ENCODE results near the gene TSPAN4. TPM values are rescaled to one million over a fixed set of nuclear protein-coding genes. Genes with fewer than 3 reads are reported as not detected.

The TSPAN4 gene
- total RNA-seq, 2 experiments from 2014 or later = 1.6 to 2.0 TPM

- no peaks in the 10 kb centered on the region for H3K4me1 Mint-ChIP-seq (ENCODE audit: low read depth)
- no peak for TF ChIP-seq CTCF (IDR thresholded peaks at IDR 0.05)
- intact Hi-C loops (cut with DNase I, micrococcal nuclease) = no loop called here
- H3K27me3 Mint-ChIP-seq = no peaks in the 10 kb centered on the region
- Histone ChIP-seq H3K9me3 (ENCODE audit: control insufficient read depth in 1 of 2, insufficient read depth in 1 of 2, low read length in 2 of 2) (peaks cover 0 to 10% of the 10 kb centered on the region in 2 experiments), H3K36me3 (ENCODE audit: insufficient read depth, low read length) (no peaks in the 10 kb centered on the region), H3K27me3 (ENCODE audit: control insufficient read depth in 1 of 2, insufficient read depth in 2 of 2, low read length in 2 of 2) (no peaks in the 10 kb centered on the region), H3K4me1 (ENCODE audit: insufficient read depth, low read length) (no peaks in the 10 kb centered on the region), H3K27ac (ENCODE audit: low read depth in 1 of 2, low read length in 2 of 2) (no peak overlapping the region), H3K4me3 (ENCODE audit: low read length) (no peak overlapping the region)
- no peak for ATAC-seq (ENCODE audit: poor library complexity)
- ChIA-PET CTCF (no interaction called here), POLR2A (no interaction called here)
- H3K9me3 Mint-ChIP-seq = no peaks in the 10 kb centered on the region
- no peak overlapping the region for H3K4me3 Mint-ChIP-seq
- DNase-seq = no peak
- no peak overlapping the region for H3K27ac Mint-ChIP-seq
- H3K36me3 Mint-ChIP-seq (ENCODE audit: low read depth) = no peaks in the 10 kb centered on the region
Observed at GRCh38 chr11:861105-861479, 18.4 kb downstream of the TSPAN4 start.

- H3K4me3 Mint-ChIP-seq = no peak overlapping the region
- POLR2A ChIA-PET = no interaction called here
- no peak overlapping the region for H3K27ac Mint-ChIP-seq
- TF ChIP-seq CTCF (IDR thresholded peaks at IDR 0.05) = no peak
- Histone ChIP-seq H3K4me1 (ENCODE audit: insufficient read depth, low read length) (no peaks in the 10 kb centered on the region), H3K27ac (ENCODE audit: low read depth in 1 of 2, low read length in 2 of 2) (no peak overlapping the region), H3K27me3 (ENCODE audit: control insufficient read depth in 1 of 2, insufficient read depth in 2 of 2, low read length in 2 of 2) (no peaks in the 10 kb centered on the region), H3K4me3 (ENCODE audit: low read length) (no peak overlapping the region), H3K36me3 (ENCODE audit: insufficient read depth, low read length) (no peaks in the 10 kb centered on the region), H3K9me3 (ENCODE audit: control insufficient read depth in 1 of 2, insufficient read depth in 1 of 2, low read length in 2 of 2) (peaks cover 0 to 10% of the 10 kb centered on the region in 2 experiments)
- ATAC-seq (ENCODE audit: poor library complexity) (no peak), DNase-seq (no peak)
- no peaks in the 10 kb centered on the region for H3K36me3 Mint-ChIP-seq (ENCODE audit: low read depth)
- H3K9me3 Mint-ChIP-seq = no peaks in the 10 kb centered on the region
- H3K4me1 Mint-ChIP-seq (ENCODE audit: low read depth) = no peaks in the 10 kb centered on the region
- no peaks in the 10 kb centered on the region for H3K27me3 Mint-ChIP-seq
- CTCF ChIA-PET = no interaction called here
- intact Hi-C loops (cut with DNase I, micrococcal nuclease) = no loop called here
Observed at GRCh38 chr11:862081-862661, 19.5 kb downstream of the TSPAN4 start.

- Mint-ChIP-seq H3K4me1 (ENCODE audit: low read depth) (no peaks in the 10 kb centered on the region), H3K36me3 (ENCODE audit: low read depth) (no peaks in the 10 kb centered on the region), H3K27me3 (no peaks in the 10 kb centered on the region), H3K4me3 (no peak overlapping the region), H3K27ac (no peak overlapping the region), H3K9me3 (no peaks in the 10 kb centered on the region)
- no peak for ATAC-seq (ENCODE audit: poor library complexity)
- H3K4me3 ChIP-seq (ENCODE audit: low read length) = no peak overlapping the region
- ChIA-PET POLR2A (no interaction called here), CTCF (no interaction called here)
- intact Hi-C loops (cut with DNase I, micrococcal nuclease) = no loop called here
- no peaks in the 10 kb centered on the region for H3K36me3 ChIP-seq (ENCODE audit: insufficient read depth, low read length)
- H3K27me3 ChIP-seq (ENCODE audit: control insufficient read depth in 1 of 2, insufficient read depth in 2 of 2, low read length in 2 of 2) = no peaks in the 10 kb centered on the region
- H3K9me3 ChIP-seq (ENCODE audit: control insufficient read depth in 1 of 2, insufficient read depth in 1 of 2, low read length in 2 of 2) = peaks cover 0 to 10% of the 10 kb centered on the region in 2 experiments
- no peaks in the 10 kb centered on the region for H3K4me1 ChIP-seq (ENCODE audit: insufficient read depth, low read length)
- no peak for TF ChIP-seq CTCF (IDR thresholded peaks at IDR 0.05)
- H3K27ac ChIP-seq (ENCODE audit: low read depth in 1 of 2, low read length in 2 of 2) = no peak overlapping the region
- no peak for DNase-seq
Observed at GRCh38 chr11:862696-863022, 20.0 kb downstream of the TSPAN4 start.

Measured in CD4-positive, alpha-beta T cell (primary cell).